ENCODE results near the gene IMMP2L.

DNA sequence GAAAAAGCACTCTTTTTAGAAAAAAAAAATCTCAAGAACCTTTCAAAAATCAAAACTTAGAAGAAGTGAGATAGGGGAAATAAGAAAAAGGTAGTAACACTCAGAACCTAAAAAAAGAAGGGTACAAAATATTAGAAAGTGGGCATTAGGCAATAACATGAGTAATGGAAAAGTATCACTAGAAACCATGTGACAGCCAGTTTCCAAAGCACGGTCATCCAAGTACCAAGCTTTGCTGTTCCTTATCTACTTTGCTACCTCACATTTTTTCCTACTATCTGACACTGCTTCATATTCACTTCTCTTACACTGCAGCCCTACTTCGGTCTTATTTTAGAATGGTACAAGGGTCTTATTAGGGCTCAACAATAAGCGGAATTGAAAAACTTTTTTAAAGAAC, 30.3 kb downstream of the IMMP2L start:
- TF ChIP-seq POLR2AphosphoS5 (IDR thresholded peaks at IDR 0.05; ENCODE audit: low read depth, low read length) (no peak), TAF1 (IDR thresholded peaks at IDR 0.05; ENCODE audit: borderline replicate concordance, insufficient read depth, low read length) (no peak), SIN3A (IDR thresholded peaks at IDR 0.05; ENCODE audit: borderline replicate concordance, insufficient read depth, low read length) (no peak), FOXP2 (optimal IDR thresholded peaks at IDR 0.05; ENCODE audit: borderline replicate concordance, extremely low read depth, extremely low read length, insufficient read depth) (no peak)
- TF ChIP-seq, protein P1, sequence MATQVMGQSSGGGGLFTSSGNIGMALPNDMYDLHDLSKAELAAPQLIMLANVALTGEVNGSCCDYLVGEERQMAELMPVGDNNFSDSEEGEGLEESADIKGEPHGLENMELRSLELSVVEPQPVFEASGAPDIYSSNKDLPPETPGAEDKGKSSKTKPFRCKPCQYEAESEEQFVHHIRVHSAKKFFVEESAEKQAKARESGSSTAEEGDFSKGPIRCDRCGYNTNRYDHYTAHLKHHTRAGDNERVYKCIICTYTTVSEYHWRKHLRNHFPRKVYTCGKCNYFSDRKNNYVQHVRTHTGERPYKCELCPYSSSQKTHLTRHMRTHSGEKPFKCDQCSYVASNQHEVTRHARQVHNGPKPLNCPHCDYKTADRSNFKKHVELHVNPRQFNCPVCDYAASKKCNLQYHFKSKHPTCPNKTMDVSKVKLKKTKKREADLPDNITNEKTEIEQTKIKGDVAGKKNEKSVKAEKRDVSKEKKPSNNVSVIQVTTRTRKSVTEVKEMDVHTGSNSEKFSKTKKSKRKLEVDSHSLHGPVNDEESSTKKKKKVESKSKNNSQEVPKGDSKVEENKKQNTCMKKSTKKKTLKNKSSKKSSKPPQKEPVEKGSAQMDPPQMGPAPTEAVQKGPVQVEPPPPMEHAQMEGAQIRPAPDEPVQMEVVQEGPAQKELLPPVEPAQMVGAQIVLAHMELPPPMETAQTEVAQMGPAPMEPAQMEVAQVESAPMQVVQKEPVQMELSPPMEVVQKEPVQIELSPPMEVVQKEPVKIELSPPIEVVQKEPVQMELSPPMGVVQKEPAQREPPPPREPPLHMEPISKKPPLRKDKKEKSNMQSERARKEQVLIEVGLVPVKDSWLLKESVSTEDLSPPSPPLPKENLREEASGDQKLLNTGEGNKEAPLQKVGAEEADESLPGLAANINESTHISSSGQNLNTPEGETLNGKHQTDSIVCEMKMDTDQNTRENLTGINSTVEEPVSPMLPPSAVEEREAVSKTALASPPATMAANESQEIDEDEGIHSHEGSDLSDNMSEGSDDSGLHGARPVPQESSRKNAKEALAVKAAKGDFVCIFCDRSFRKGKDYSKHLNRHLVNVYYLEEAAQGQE (IDR thresholded peaks at IDR 0.05; ENCODE audit: insufficient read depth in 1 of 2, low read depth in 2 of 2, low read length in 2 of 2), result no peak
